ENCODE measurements around the gene PSMD1. TPM values are rescaled to one million over a fixed set of nuclear protein-coding genes. Genes with fewer than 3 reads are reported as not detected.

The PSMD1 gene
- total RNA-seq, 1 experiment from 2014 or later: 245 TPM

GRCh38 chr2:231213931-231214642 lies 157.4 kb downstream of the PSMD1 start:
- Histone ChIP-seq H3K4me1 (ENCODE audit: insufficient read depth, low read length, poor library complexity, severe bottlenecking) (no peaks in the 10 kb centered on the region), H3K36me3 (ENCODE audit: insufficient read depth, low read length, poor library complexity, severe bottlenecking) (no peaks in the 10 kb centered on the region), H3K9me3 (ENCODE audit: low read depth, low read length, poor library complexity, severe bottlenecking) (no peaks in the 10 kb centered on the region), H3K4me3 (ENCODE audit: low read depth, low read length, poor library complexity, severe bottlenecking) (no peak overlapping the region), H3K27ac (ENCODE audit: low read depth, low read length, poor library complexity, severe bottlenecking) (no peak overlapping the region), H3K27me3 (replicated peaks; ENCODE audit: insufficient read depth, low read depth, low read length, poor library complexity) (no peaks in the 10 kb centered on the region)
- intact Hi-C loops (cut with micrococcal nuclease; ENCODE audit: unreplicated experiment): no loop called here
- TF ChIP-seq EZH2 (IDR thresholded peaks at IDR 0.05; ENCODE audit: borderline replicate concordance, low read depth, low read length, poor library complexity, severe bottlenecking): no peak
- TF ChIP-seq, protein P1, sequence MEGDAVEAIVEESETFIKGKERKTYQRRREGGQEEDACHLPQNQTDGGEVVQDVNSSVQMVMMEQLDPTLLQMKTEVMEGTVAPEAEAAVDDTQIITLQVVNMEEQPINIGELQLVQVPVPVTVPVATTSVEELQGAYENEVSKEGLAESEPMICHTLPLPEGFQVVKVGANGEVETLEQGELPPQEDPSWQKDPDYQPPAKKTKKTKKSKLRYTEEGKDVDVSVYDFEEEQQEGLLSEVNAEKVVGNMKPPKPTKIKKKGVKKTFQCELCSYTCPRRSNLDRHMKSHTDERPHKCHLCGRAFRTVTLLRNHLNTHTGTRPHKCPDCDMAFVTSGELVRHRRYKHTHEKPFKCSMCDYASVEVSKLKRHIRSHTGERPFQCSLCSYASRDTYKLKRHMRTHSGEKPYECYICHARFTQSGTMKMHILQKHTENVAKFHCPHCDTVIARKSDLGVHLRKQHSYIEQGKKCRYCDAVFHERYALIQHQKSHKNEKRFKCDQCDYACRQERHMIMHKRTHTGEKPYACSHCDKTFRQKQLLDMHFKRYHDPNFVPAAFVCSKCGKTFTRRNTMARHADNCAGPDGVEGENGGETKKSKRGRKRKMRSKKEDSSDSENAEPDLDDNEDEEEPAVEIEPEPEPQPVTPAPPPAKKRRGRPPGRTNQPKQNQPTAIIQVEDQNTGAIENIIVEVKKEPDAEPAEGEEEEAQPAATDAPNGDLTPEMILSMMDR (conservative IDR thresholded peaks at IDR 0.05; ENCODE audit: low read depth, low read length): no peak
- DNase-seq (ENCODE audit: low spot score): no peak
- CTCF ChIA-PET: no interaction called here
- BruUV-seq (replicated peaks): no TSS peak
- POLR2A ChIA-PET (ENCODE audit: low non-redundant PET): no interaction called here

GRCh38 chr2:231218366-231218765 lies 161.7 kb downstream of the PSMD1 start:
- Histone ChIP-seq H3K27me3 (replicated peaks; ENCODE audit: insufficient read depth, low read depth, low read length, poor library complexity) (no peaks in the 10 kb centered on the region), H3K27ac (ENCODE audit: low read depth, low read length, poor library complexity, severe bottlenecking) (no peak overlapping the region), H3K4me1 (ENCODE audit: insufficient read depth, low read length, poor library complexity, severe bottlenecking) (no peaks in the 10 kb centered on the region), H3K4me3 (ENCODE audit: low read depth, low read length, poor library complexity, severe bottlenecking) (no peak overlapping the region), H3K9me3 (ENCODE audit: low read depth, low read length, poor library complexity, severe bottlenecking) (no peaks in the 10 kb centered on the region), H3K36me3 (ENCODE audit: insufficient read depth, low read length, poor library complexity, severe bottlenecking) (no peaks in the 10 kb centered on the region)
- no peak for DNase-seq (ENCODE audit: low spot score)
- CTCF ChIA-PET: no interaction called here
- intact Hi-C loops (cut with micrococcal nuclease; ENCODE audit: unreplicated experiment): no loop called here
- BruUV-seq (replicated peaks): no TSS peak
- POLR2A ChIA-PET (ENCODE audit: low non-redundant PET): no interaction called here
- TF ChIP-seq, protein P1 (conservative IDR thresholded peaks at IDR 0.05; ENCODE audit: low read depth, low read length): no peak
- no peak for TF ChIP-seq EZH2 (IDR thresholded peaks at IDR 0.05; ENCODE audit: borderline replicate concordance, low read depth, low read length, poor library complexity, severe bottlenecking)

GRCh38 chr2:231219289-231219688 lies 162.6 kb downstream of the PSMD1 start:
- no peaks in the 10 kb centered on the region for H3K27me3 ChIP-seq (replicated peaks; ENCODE audit: insufficient read depth, low read depth, low read length, poor library complexity)
- ChIA-PET POLR2A (ENCODE audit: low non-redundant PET) (interaction anchor here (0.6 to 0.7 kb wide), 2 partner anchors 27 to 73 kb away, joined by 3 to 5 read pairs; no protein-coding TSS in a partner anchor), CTCF (interaction anchor here (0.6 kb wide), 1 partner anchor 78 kb away, joined by 3 read pairs; no protein-coding TSS in a partner anchor)
- H3K4me3 ChIP-seq (ENCODE audit: low read depth, low read length, poor library complexity, severe bottlenecking): no peak overlapping the region
- H3K27ac ChIP-seq (ENCODE audit: low read depth, low read length, poor library complexity, severe bottlenecking): peak overlapping the region; percentile 40
- intact Hi-C loops (cut with micrococcal nuclease; ENCODE audit: unreplicated experiment): no loop called here
- H3K36me3 ChIP-seq (ENCODE audit: insufficient read depth, low read length, poor library complexity, severe bottlenecking): no peaks in the 10 kb centered on the region
- BruUV-seq (replicated peaks): no TSS peak
- no peaks in the 10 kb centered on the region for H3K4me1 ChIP-seq (ENCODE audit: insufficient read depth, low read length, poor library complexity, severe bottlenecking)
- TF ChIP-seq EZH2 (IDR thresholded peaks at IDR 0.05; ENCODE audit: borderline replicate concordance, low read depth, low read length, poor library complexity, severe bottlenecking): no peak
- TF ChIP-seq, protein P1 (conservative IDR thresholded peaks at IDR 0.05; ENCODE audit: low read depth, low read length): no peak
- H3K9me3 ChIP-seq (ENCODE audit: low read depth, low read length, poor library complexity, severe bottlenecking): no peaks in the 10 kb centered on the region
- peak; percentile 15 for DNase-seq (ENCODE audit: low spot score)
